GM12872 (cell line): Measurements from ENCODE around the gene SYCE3.

ENCODE experiments used
- CTCF ChIP-seq: IDR thresholded peaks from 3 replicates; pipeline ENCODE4 v1.5.1; 2011; ENCODE audit warnings: low read depth, mild to moderate bottlenecking, low read length, moderate library complexity; ENCODE audit not compliant: insufficient read depth

Gene SYCE3

GRCh38 chr22:50544078-50544745 is 18.5 kb downstream of the SYCE3 start:
- peak; percentile 72 for TF ChIP-seq CTCF

- TF ChIP-seq CTCF, result peak; percentile 40; the same call in 2 of the 3 replicates
These were observed 20.2 kb downstream of the SYCE3 start for GRCh38 chr22:50542416-50542927.

- TF ChIP-seq CTCF, result no peak
These were observed 22.3 kb downstream of the SYCE3 start for GRCh38 chr22:50540381-50540780.

GRCh38 chr22:50537765-50538164 is 25.0 kb downstream of the SYCE3 start:
- TF ChIP-seq CTCF, result no peak

GRCh38 chr22:50536226-50536625 is 26.5 kb downstream of the SYCE3 start:
- TF ChIP-seq CTCF, result no peak

- TF ChIP-seq CTCF, result no peak
These were observed 27.6 kb downstream of the SYCE3 start for GRCh38 chr22:50535113-50535512.

- TF ChIP-seq CTCF, result no peak
These were observed 29.6 kb downstream of the SYCE3 start for GRCh38 chr22:50532824-50533796.
